ENCODE data around the gene MGAT1.
A peak's percentile ranks its signal among the peaks of the same experiment; 100 is the strongest.

MGAT1 gene

GRCh38 chr5:180823346-180823745 lies 20.7 kb upstream of the MGAT1 start:
- Histone ChIP-seq H3K9me3 (ENCODE audit: control insufficient read depth, low read length) (no peaks in the 10 kb centered on the region), H3K27me3 (replicated peaks; ENCODE audit: control insufficient read depth, insufficient read depth, low read length) (no peaks in the 10 kb centered on the region), H3K9ac (ENCODE audit: low read length) (no peak overlapping the region), H3K36me3 (ENCODE audit: control insufficient read depth, insufficient read depth, low read length, severe bottlenecking) (no peaks in the 10 kb centered on the region), H3K4me3 (ENCODE audit: low read length) (no peak overlapping the region), H3K4me1 (ENCODE audit: control insufficient read depth, insufficient read depth, low read length) (peaks cover 61% of the 10 kb centered on the region)
- no peak for DNase-seq (ENCODE audit: low read depth)

- Histone ChIP-seq H3K4me3 (ENCODE audit: low read length) (no peak overlapping the region), H3K9ac (ENCODE audit: low read length) (peak overlapping the region; percentile 78), H3K4me1 (ENCODE audit: control insufficient read depth, insufficient read depth, low read length) (peaks cover 74% of the 10 kb centered on the region), H3K9me3 (ENCODE audit: control insufficient read depth, low read length) (no peaks in the 10 kb centered on the region), H3K27me3 (replicated peaks; ENCODE audit: control insufficient read depth, insufficient read depth, low read length) (no peaks in the 10 kb centered on the region), H3K36me3 (ENCODE audit: control insufficient read depth, insufficient read depth, low read length, severe bottlenecking) (no peaks in the 10 kb centered on the region)
- no peak for DNase-seq (ENCODE audit: low read depth)
These were observed 18.9 kb upstream of the MGAT1 start for GRCh38 chr5:180821538-180821937.

- H3K9ac ChIP-seq (ENCODE audit: low read length): peak overlapping the region; percentile 78
- no peaks in the 10 kb centered on the region for H3K27me3 ChIP-seq (replicated peaks; ENCODE audit: control insufficient read depth, insufficient read depth, low read length)
- H3K4me3 ChIP-seq (ENCODE audit: low read length): peak overlapping the region; percentile 52
- no peak for DNase-seq (ENCODE audit: low read depth)
- H3K36me3 ChIP-seq (ENCODE audit: control insufficient read depth, insufficient read depth, low read length, severe bottlenecking): no peaks in the 10 kb centered on the region
- H3K4me1 ChIP-seq (ENCODE audit: control insufficient read depth, insufficient read depth, low read length): peaks cover 70% of the 10 kb centered on the region
- no peaks in the 10 kb centered on the region for H3K9me3 ChIP-seq (ENCODE audit: control insufficient read depth, low read length)
These were observed 18.2 kb upstream of the MGAT1 start for GRCh38 chr5:180820788-180821321.

DNA sequence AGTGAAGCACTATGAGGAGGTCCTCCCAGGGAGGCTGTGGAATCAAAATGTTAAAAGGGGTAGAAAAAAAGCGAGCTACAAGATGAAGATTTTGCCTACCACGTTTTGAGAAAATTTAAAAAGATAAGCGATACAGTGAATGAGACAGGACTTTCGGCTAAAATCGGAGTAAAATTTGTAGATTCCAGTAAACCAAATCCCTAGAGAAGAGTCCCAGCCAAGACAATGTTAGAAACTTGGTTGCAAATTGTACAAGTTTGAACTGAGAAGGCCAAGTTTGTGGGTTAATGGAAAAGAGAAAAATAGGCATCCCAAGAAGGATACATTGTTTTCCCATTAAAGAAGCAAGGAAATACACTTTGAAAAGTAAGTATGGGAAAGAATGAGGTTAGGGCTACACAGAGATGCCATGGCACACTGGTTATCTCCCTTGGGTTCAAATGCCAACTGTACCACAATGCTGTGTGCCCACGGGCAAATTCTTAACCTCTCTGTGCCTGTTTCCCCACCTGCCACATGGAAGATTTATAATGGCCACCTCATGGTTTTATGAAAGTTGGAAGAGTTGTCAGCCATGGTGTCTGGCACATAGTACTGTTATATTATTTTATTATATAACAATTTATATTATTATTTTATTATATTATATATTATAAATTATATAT lies 16.2 kb upstream of the MGAT1 start:
- Histone ChIP-seq H3K9ac (ENCODE audit: low read length) (peak overlapping the region; percentile 80), H3K4me1 (ENCODE audit: control insufficient read depth, insufficient read depth, low read length) (peaks cover 60% of the 10 kb centered on the region), H3K27me3 (replicated peaks; ENCODE audit: control insufficient read depth, insufficient read depth, low read length) (no peaks in the 10 kb centered on the region)

DNA sequence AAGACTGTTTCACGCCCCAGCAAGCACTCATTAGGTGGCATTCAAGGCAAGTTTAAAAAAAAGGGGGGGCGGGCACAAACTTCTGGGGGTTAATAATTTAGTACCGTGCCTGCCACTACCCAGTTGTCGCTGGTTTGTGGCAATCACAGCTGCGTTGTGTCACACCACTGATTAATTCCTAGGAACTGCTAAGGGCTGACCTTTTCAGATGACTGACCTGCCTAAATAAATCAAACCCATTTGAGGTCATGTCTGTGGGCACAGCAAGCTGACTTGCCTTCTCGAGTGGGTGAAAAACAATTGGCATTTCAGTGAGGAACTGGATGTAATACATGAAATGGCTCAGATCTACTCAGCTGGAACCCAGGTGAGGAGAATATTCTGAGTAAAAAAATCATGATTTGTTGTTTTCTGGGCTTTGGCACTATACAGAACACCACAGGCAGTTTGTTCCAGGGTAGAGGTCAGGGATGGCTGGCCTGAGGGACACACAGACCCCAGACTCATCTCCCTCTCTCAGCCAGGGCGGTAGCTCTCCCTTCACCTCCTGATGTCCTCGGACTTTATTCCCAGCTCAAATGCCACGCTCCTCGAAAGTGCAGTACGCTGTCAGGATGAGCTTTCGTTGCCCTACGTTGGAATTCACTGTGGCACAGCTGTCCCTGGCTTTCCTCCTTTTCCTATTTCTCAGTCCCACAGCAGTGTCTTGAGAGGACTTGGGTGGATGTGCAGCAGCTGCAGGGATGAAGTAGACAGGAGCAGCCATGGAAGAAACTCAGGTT lies 15.5 kb upstream of the MGAT1 start:
- H3K27me3 ChIP-seq (replicated peaks; ENCODE audit: control insufficient read depth, insufficient read depth, low read length): no peaks in the 10 kb centered on the region
- DNase-seq (ENCODE audit: low read depth): no peak

More for the DNA sequence above, 16.2 kb upstream of the MGAT1 start:
- Histone ChIP-seq H3K9me3 (ENCODE audit: control insufficient read depth, low read length) (no peaks in the 10 kb centered on the region), H3K4me3 (ENCODE audit: low read length) (peak overlapping the region; percentile 70), H3K36me3 (ENCODE audit: control insufficient read depth, insufficient read depth, low read length, severe bottlenecking) (no peaks in the 10 kb centered on the region)
- DNase-seq (ENCODE audit: low read depth): no peak

GRCh38 chr5:180816608-180817534 lies 14.3 kb upstream of the MGAT1 start:
- H3K9ac ChIP-seq (ENCODE audit: low read length): peak overlapping the region; percentile 80
- no peak overlapping the region for H3K4me3 ChIP-seq (ENCODE audit: low read length)
- H3K36me3 ChIP-seq (ENCODE audit: control insufficient read depth, insufficient read depth, low read length, severe bottlenecking): no peaks in the 10 kb centered on the region
- no peaks in the 10 kb centered on the region for H3K27me3 ChIP-seq (replicated peaks; ENCODE audit: control insufficient read depth, insufficient read depth, low read length)
- peaks cover 55% of the 10 kb centered on the region for H3K4me1 ChIP-seq (ENCODE audit: control insufficient read depth, insufficient read depth, low read length)
- H3K9me3 ChIP-seq (ENCODE audit: control insufficient read depth, low read length): no peaks in the 10 kb centered on the region
- DNase-seq (ENCODE audit: low read depth): peak; percentile 53

More for the DNA sequence above, 15.5 kb upstream of the MGAT1 start:
- H3K9ac ChIP-seq (ENCODE audit: low read length): peak overlapping the region; percentile 80
- no peaks in the 10 kb centered on the region for H3K9me3 ChIP-seq (ENCODE audit: control insufficient read depth, low read length)
- peak overlapping the region; percentile 70 for H3K4me3 ChIP-seq (ENCODE audit: low read length)
- H3K36me3 ChIP-seq (ENCODE audit: control insufficient read depth, insufficient read depth, low read length, severe bottlenecking): no peaks in the 10 kb centered on the region
- H3K4me1 ChIP-seq (ENCODE audit: control insufficient read depth, insufficient read depth, low read length): peaks cover 55% of the 10 kb centered on the region

DNA sequence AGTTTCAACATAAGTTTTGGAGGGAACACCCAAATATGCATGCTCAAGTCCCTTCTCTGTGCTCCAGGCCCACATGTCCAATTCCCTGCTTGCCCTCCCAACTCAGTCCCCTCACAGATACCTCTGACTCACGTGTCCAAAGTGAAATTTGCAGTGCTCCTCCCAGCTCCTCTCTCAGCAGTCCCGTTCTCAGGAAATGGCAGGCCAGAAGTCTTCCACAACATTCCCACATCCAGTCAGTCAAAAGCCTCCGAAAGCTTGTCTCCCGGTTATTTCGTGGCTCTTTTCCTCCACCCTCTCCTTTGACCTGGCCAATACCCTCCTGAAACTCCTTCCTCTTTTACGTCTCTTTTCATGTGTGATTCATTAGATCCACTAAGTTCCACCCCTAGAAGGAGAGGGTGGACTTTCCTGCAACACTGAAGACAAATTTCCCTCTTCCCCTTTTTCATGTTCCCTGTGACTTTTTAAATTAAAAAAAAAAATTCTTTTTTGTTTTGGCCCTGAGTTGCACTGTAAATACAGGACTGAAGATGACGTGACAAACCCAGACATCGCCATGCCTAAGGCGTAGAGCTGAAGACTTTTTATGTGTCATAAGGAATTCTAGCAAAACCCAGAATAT lies 12.8 kb upstream of the MGAT1 start:
- Histone ChIP-seq H3K4me1 (ENCODE audit: control insufficient read depth, insufficient read depth, low read length) (peaks cover 52% of the 10 kb centered on the region), H3K36me3 (ENCODE audit: control insufficient read depth, insufficient read depth, low read length, severe bottlenecking) (no peaks in the 10 kb centered on the region), H3K4me3 (ENCODE audit: low read length) (peak overlapping the region; percentile 18), H3K27me3 (replicated peaks; ENCODE audit: control insufficient read depth, insufficient read depth, low read length) (no peaks in the 10 kb centered on the region), H3K9ac (ENCODE audit: low read length) (peak overlapping the region; percentile 22), H3K9me3 (ENCODE audit: control insufficient read depth, low read length) (no peaks in the 10 kb centered on the region)
- DNase-seq (ENCODE audit: low read depth): no peak

DNA sequence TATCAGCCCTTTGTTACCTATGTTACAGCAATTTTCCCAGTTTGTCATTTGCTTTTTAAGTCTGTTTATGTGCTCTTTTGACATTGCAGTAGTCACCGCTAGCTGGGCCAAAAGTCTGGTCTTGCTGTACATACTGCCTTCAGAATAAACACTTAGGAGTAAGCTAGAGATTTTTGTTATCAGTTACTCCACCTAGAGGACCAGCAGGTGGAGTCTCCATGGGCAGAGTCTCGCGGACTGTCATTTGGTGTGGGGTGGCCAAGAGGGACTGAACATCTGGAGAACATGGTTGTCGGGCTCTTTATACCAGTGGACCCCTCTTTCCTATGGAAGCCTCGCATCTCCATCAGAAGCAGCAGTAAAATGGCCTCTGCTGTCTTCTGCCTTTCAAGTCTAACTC lies 10.8 kb upstream of the MGAT1 start:
- Histone ChIP-seq H3K27me3 (replicated peaks; ENCODE audit: control insufficient read depth, insufficient read depth, low read length) (no peaks in the 10 kb centered on the region), H3K4me1 (ENCODE audit: control insufficient read depth, insufficient read depth, low read length) (peaks cover 49% of the 10 kb centered on the region), H3K36me3 (ENCODE audit: control insufficient read depth, insufficient read depth, low read length, severe bottlenecking) (no peaks in the 10 kb centered on the region), H3K4me3 (ENCODE audit: low read length) (no peak overlapping the region), H3K9ac (ENCODE audit: low read length) (no peak overlapping the region), H3K9me3 (ENCODE audit: control insufficient read depth, low read length) (no peaks in the 10 kb centered on the region)
- no peak for DNase-seq (ENCODE audit: low read depth)

DNA sequence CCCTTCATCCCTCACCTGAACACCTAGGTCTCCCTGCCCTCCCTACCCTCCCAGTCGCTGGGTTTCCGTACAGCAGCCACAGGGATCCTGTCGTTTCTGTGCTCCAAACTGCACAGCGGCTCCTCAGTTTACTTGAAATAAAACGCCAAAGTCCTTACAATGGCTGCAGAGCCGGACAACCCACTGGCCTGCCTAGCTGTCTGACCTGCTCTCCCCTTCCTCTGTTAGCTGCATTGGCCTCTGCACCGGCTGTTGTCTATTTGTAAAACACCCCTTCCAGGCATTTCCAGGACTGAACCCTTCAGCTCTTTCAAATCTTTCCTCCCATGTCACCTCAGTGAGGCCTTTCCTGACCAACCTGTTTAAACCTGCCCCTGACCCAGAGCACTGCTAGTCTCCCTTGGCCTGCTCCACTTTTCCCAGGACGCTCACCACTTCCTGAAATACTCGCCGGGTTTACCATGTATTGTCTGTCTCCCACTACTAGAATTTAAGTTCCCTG lies 9.1 kb upstream of the MGAT1 start:
- peak overlapping the region; percentile 92 for H3K4me3 ChIP-seq (ENCODE audit: low read length)
- H3K9me3 ChIP-seq (ENCODE audit: control insufficient read depth, low read length): no peaks in the 10 kb centered on the region
- peak overlapping the region; percentile 94 for H3K9ac ChIP-seq (ENCODE audit: low read length)
- peaks cover 49% of the 10 kb centered on the region for H3K4me1 ChIP-seq (ENCODE audit: control insufficient read depth, insufficient read depth, low read length)
- no peaks in the 10 kb centered on the region for H3K36me3 ChIP-seq (ENCODE audit: control insufficient read depth, insufficient read depth, low read length, severe bottlenecking)
- H3K27me3 ChIP-seq (replicated peaks; ENCODE audit: control insufficient read depth, insufficient read depth, low read length): no peaks in the 10 kb centered on the region
- no peak for DNase-seq (ENCODE audit: low read depth)

- Histone ChIP-seq H3K4me1 (ENCODE audit: control insufficient read depth, insufficient read depth, low read length) (peaks cover 51% of the 10 kb centered on the region), H3K27me3 (replicated peaks; ENCODE audit: control insufficient read depth, insufficient read depth, low read length) (no peaks in the 10 kb centered on the region), H3K4me3 (ENCODE audit: low read length) (peak overlapping the region; percentile 92), H3K9ac (ENCODE audit: low read length) (peak overlapping the region; percentile 94), H3K36me3 (ENCODE audit: control insufficient read depth, insufficient read depth, low read length, severe bottlenecking) (no peaks in the 10 kb centered on the region), H3K9me3 (ENCODE audit: control insufficient read depth, low read length) (no peaks in the 10 kb centered on the region)
- peak; percentile 74 for DNase-seq (ENCODE audit: low read depth)
These were observed 8.5 kb upstream of the MGAT1 start for GRCh38 chr5:180810959-180811622.
